Activated CD4-positive, alpha-beta T cell treated with anti-CD3 and anti-CD28 coated beads for 36 hours (primary cell): ENCODE measurements around the gene NETO2. TPM values are rescaled to one million over a fixed set of nuclear protein-coding genes. Genes with fewer than 3 reads are reported as not detected.

Source experiments
- ATAC-seq: fragments of 200-7000 bp; cut with Tn5 transposase; one replicate; pipeline ENCODE4 v1.10.0; 2021; ENCODE audit warnings: mild to moderate bottlenecking, moderate library complexity
- CTCF ChIA-PET: fragments of 350-600 bp; sonication (Branson Sonifier 250); formaldehyde crosslinking; loops from one replicate; lab custom pipeline; 2021; ENCODE audit warnings: antibody characterized with exemption; lab: Charles Lee
- POLR2A ChIA-PET: fragments of 350-600 bp; sonication (Branson Sonifier 250); formaldehyde crosslinking; loops from one replicate; lab custom pipeline; 2021; ENCODE audit warnings: antibody characterized with exemption, inconsistent platforms; lab: Charles Lee
- DNase-seq: peaks from one replicate; pipeline ENCODE4 v3.0.0-alpha.2; 2020
- H3K27ac Mint-ChIP-seq: one replicate; pipeline ENCODE4 v1.8.0; 2021; ENCODE audit warnings: mixed read lengths
- H3K27me3 Mint-ChIP-seq: one replicate; pipeline ENCODE4 v1.8.0; 2021; ENCODE audit warnings: mixed read lengths
- H3K36me3 Mint-ChIP-seq: one replicate; pipeline ENCODE4 v1.8.0; 2021; ENCODE audit warnings: low read depth, mixed read lengths
- H3K4me1 Mint-ChIP-seq: one replicate; pipeline ENCODE4 v1.8.0; 2021; ENCODE audit warnings: mixed read lengths
- H3K4me3 Mint-ChIP-seq: one replicate; pipeline ENCODE4 v1.8.0; 2021; ENCODE audit warnings: mild to moderate bottlenecking, moderate library complexity, mixed read lengths
- H3K9me3 Mint-ChIP-seq: one replicate; pipeline ENCODE4 v1.8.0; 2021; ENCODE audit warnings: low read depth, mixed read lengths
- intact Hi-C, 2 experiments: fragments of 100-400 bp; cut with DNase I in 1 of 2; cut with micrococcal nuclease in 1 of 2; formaldehyde crosslinking; loops; one replicate each; pipeline versions ENCODE4 v1.14.2 to v1.15.1; 2022 to 2024; cut with DNase I, micrococcal nuclease
- total RNA-seq, 2 experiments: library from RNA; stranded (reverse); gene quantifications; one replicate each; pipeline ENCODE4 v1.2.3, GENCODE V29; 2021

The NETO2 gene
- total RNA-seq, 2 experiments from 2014 or later = 4.4 to 5.7 TPM

DNA sequence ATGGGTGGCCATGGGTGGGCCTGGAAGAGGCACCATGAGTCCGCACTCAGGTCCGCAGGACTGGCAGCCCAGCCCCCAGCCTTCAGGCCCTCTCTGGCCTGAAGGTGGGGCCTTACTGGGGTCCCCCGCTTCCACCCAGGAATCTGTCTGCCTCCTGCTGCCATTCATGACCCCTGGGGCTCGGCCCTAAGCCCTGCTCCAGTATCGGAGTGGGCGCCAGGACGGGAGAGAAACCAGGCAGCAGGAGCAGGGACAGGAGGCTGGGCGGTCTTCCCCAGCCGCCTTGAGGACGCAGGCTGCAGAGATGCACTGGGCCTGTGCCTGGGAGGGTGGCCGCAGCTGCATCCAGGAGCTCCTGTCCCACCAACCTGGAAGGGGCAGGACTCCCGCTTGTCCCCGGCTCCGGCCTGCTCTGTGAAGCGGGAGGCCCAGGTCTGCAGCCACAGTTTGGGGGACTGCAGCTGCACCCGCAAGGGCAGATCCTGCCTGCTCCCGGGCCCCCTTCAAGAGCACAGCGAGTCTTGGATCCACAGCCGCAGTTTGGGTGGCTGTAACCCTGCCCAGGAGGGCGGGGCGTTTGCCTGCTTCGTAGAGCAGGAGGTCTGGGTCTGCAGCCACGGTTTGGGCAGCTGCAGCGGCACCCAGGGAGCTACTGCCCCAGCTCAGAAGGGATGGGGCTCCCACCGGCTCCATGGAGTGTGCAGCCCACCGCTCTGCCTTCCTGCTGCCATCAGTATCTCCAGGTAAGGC is 88.4 kb downstream of the NETO2 start:
- H3K36me3 Mint-ChIP-seq = no peaks in the 10 kb centered on the region
- H3K9me3 Mint-ChIP-seq = no peaks in the 10 kb centered on the region
- no peak overlapping the region for H3K4me3 Mint-ChIP-seq
- no peaks in the 10 kb centered on the region for H3K27me3 Mint-ChIP-seq
- no peaks in the 10 kb centered on the region for H3K4me1 Mint-ChIP-seq
- intact Hi-C loops = no loop called here
- CTCF ChIA-PET = no interaction called here
- no peak for DNase-seq
- POLR2A ChIA-PET = interaction anchor here (0.6 kb wide), 1 partner anchor 11 kb away, joined by 7 read pairs; no protein-coding TSS in a partner anchor
- H3K27ac Mint-ChIP-seq = no peak overlapping the region
- no peak for ATAC-seq

DNA sequence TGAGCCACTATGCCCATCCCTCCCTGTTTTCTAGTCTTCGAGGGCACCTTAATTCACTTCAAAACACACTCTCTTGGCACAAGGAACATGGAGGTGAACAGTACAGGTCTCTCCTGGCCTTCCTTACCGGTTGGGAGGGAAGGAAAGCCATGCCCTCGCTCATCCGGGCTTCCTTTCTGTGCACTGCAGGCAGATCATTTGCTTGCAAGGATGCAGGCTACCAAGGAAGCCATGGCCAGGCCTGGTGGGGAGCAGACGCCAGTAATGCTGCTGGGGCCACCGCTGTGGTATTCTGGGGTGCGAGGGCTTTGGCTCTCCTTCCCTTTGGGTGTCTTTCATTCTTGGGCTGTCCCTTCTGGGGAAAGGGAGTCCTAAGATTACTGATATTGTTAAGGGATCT is 89.4 kb downstream of the NETO2 start:
- Mint-ChIP-seq H3K9me3 (no peaks in the 10 kb centered on the region), H3K27ac (no peak overlapping the region), H3K4me3 (no peak overlapping the region), H3K4me1 (no peaks in the 10 kb centered on the region), H3K36me3 (no peaks in the 10 kb centered on the region), H3K27me3 (no peaks in the 10 kb centered on the region)
- intact Hi-C loops = no loop called here
- ATAC-seq (no peak), DNase-seq (no peak)
- POLR2A ChIA-PET = no interaction called here
- CTCF ChIA-PET = no interaction called here

DNA sequence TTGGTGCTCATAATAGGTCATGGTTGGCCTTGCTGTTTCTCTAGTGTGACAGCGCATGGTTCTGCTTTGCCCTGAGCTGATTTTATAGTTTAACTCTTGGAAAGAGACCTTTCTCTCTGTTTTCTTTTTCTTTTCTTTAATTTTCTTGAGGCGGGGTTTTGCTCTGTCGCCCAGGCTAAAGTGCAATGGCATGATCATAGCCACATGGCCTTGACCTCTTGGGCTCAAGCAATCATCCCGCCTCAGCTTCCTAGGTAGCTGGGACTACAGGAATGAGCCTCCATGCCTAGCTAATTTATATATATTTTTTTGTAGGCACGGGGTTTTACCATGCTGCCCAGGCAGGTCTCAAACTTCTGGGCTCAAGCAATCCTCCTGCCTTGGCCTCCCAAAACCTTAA is 89.8 kb downstream of the NETO2 start:
- Mint-ChIP-seq H3K4me3 (no peak overlapping the region), H3K36me3 (no peaks in the 10 kb centered on the region), H3K9me3 (no peaks in the 10 kb centered on the region), H3K4me1 (no peaks in the 10 kb centered on the region), H3K27me3 (no peaks in the 10 kb centered on the region), H3K27ac (no peak overlapping the region)
- DNase-seq (no peak), ATAC-seq (no peak)
- intact Hi-C loops = no loop called here
- POLR2A ChIA-PET = no interaction called here
- CTCF ChIA-PET = interaction anchor here (0.7 kb wide), 1 partner anchor 69 kb away, joined by 3 read pairs; no protein-coding TSS in a partner anchor

DNA sequence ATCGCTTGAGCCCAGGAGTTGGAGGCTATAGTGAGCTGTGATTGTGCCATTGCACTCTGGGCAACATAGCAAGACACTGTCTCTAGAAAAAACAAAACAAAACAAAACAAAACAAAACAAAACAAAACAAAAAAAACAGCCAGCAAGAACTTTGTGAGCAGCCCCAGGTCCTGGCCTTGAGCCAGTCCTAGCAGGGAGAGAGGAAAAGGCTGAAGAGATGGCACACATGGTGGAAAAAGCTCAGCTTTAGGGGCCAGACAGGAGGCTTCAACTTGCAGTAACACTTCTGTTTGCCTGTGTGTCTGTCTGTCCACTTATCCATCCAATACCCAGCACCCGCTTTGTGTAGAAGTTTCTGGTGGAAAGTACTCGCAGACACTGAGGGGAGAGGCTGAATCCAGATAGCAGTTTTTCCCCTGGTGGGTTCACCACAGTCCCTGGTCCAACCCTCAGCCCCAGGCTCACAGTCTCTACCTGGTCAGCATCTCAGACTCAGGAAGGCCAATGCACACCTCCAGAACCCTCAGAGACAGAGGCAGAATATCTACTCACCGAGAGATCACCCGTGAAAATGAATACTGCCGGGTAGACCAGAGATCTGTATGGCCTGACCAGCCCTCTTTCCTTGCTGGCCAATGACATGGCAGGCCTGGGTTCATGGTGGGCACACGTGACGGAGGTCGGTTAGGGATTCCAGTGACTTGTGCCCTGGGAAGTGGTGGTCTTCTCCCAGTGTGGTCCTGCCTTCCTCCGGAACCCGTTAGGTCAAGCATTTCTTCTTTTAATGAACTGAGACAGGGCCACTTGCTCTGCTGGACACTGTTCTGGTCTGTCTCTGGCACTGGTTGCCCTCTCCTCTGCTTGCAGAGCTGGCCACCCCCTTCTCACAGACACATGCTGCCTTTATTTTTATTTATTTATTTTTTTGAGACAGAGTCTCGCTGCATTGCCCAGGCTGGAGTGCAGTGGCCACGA is 90.8 kb downstream of the NETO2 start:
- CTCF ChIA-PET = interaction anchor here (0.6 to 1.4 kb wide), 3 partner anchors 16 to 202 kb away, joined by 3 read pairs; no protein-coding TSS in a partner anchor
- intact Hi-C loops = no loop called here
- H3K27ac Mint-ChIP-seq = no peak overlapping the region

DNA sequence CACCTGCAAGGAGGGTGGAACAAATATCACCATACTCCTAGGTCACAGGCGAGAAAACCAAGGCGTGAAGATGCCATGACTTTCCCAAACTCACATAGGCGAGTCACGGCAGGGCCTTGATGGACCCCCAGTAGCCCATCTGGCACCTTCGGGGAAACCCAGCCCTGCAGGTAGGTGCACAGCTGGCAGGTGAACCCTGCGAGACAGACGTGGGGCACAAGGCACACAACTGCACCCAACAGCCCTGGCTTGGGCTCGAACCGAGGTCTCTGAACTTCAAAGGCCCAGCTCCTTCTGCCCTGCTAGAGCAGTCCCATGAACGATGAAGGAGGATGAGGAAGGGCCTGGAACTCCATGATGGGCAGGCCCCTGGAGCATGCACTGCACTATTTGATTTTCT is 92.7 kb downstream of the NETO2 start:
- no peak overlapping the region for H3K27ac Mint-ChIP-seq
- no peak for ATAC-seq

More for the DNA sequence above, 90.8 kb downstream of the NETO2 start:
- no peaks in the 10 kb centered on the region for H3K27me3 Mint-ChIP-seq
- ATAC-seq (no peak), DNase-seq (no peak)
- no peak overlapping the region for H3K4me3 Mint-ChIP-seq
- H3K4me1 Mint-ChIP-seq = no peaks in the 10 kb centered on the region
- POLR2A ChIA-PET = no interaction called here
- H3K36me3 Mint-ChIP-seq = no peaks in the 10 kb centered on the region
- H3K9me3 Mint-ChIP-seq = no peaks in the 10 kb centered on the region

DNA sequence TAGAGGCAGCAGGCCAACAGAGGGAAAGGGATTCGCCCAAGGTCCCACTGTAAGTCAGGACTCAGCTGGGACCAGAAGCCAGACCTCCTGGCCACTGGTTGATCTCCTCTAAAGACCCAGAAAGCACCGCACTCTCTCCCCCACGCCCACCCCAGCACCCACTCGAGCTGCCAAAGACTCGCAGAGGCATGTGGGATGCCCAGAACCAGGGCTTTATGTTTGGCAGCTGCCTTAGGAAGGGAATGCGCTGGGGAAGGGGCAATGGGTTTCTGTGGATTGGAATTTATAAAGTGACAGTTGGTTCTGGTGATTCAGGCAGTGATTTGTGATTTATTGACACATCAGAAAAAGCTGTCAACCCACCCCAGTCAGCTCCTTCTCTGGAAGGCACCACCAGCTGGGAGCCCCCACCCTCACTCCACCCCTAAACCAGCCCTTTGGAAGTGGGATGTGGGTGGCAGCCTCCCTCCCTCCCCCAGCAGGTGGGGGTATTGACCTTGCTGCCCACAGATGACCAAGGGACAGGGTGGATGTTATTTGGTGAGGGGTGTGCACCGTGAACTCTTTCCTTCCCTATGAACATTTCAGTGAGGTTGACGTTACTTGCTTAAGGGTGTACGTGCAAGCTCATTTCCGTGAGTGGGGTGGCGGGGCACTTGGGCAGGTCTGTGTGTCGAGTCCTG is 93.7 kb downstream of the NETO2 start:
- H3K27me3 Mint-ChIP-seq = no peaks in the 10 kb centered on the region
- intact Hi-C loops = no loop called here
- no peaks in the 10 kb centered on the region for H3K9me3 Mint-ChIP-seq
- H3K27ac Mint-ChIP-seq = no peak overlapping the region
- H3K36me3 Mint-ChIP-seq = no peaks in the 10 kb centered on the region
- POLR2A ChIA-PET = interaction anchor here (0.6 kb wide), 1 partner anchor 972 kb away, joined by 9 read pairs; no protein-coding TSS in a partner anchor
- CTCF ChIA-PET = interaction anchor here (0.8 to 1.4 kb wide), 3 partner anchors 12 to 214 kb away, joined by 3 to 6 read pairs (median 4); no protein-coding TSS in a partner anchor
- DNase-seq (no peak), ATAC-seq (no peak)
- peaks cover 12% of the 10 kb centered on the region for H3K4me1 Mint-ChIP-seq
- no peak overlapping the region for H3K4me3 Mint-ChIP-seq

More for the DNA sequence above, 92.7 kb downstream of the NETO2 start:
- Mint-ChIP-seq H3K4me3 (no peak overlapping the region), H3K27me3 (no peaks in the 10 kb centered on the region), H3K4me1 (peaks cover 2% of the 10 kb centered on the region), H3K36me3 (no peaks in the 10 kb centered on the region), H3K9me3 (no peaks in the 10 kb centered on the region)
- no peak for DNase-seq
- intact Hi-C loops = no loop called here
- POLR2A ChIA-PET = no interaction called here
- CTCF ChIA-PET = interaction anchor here (0.8 kb wide), 1 partner anchor 13 kb away, joined by 3 read pairs; no protein-coding TSS in a partner anchor

DNA sequence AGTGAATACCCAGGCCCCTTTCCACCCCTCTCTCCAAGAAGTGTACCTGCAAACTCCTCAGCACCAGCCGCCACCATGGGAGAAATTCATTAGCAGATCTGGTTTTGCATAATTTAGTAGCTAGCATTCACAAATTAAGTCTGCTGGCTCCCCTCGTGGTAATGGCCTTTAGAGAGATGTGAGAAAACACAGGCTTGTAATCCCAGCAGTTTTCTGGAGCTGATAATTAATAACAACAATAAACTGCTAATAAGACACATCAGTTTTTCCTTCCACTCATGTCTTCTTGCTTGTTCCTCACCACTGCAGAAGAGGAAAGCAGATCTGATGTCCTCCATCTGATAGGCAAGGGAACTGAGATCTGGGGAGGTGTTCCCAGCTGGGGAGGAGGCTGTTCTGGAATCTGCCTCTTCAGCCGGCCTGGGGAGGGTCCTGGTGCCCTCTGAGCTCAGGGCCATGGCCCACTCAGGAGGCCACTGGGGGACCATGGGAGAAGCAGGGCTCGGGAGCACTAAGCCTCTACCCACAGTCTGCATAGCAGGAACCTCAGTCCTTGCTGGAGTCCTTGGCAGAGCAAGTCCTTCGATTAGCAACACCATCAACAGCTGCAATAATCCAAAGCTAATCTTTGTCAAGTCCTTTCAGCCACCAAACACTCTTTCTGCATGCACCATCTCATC is 96.1 kb downstream of the NETO2 start:
- Mint-ChIP-seq H3K4me1 (peaks cover 14% of the 10 kb centered on the region), H3K4me3 (no peak overlapping the region), H3K9me3 (no peaks in the 10 kb centered on the region), H3K27ac (no peak overlapping the region), H3K36me3 (no peaks in the 10 kb centered on the region), H3K27me3 (no peaks in the 10 kb centered on the region)
- DNase-seq (no peak), ATAC-seq (no peak)
- intact Hi-C loops = no loop called here
- POLR2A ChIA-PET = no interaction called here
- CTCF ChIA-PET = interaction anchor here (0.9 to 2.6 kb wide), 4 partner anchors 10 to 94 kb away, joined by 3 to 12 read pairs (median 4); no protein-coding TSS in a partner anchor

DNA sequence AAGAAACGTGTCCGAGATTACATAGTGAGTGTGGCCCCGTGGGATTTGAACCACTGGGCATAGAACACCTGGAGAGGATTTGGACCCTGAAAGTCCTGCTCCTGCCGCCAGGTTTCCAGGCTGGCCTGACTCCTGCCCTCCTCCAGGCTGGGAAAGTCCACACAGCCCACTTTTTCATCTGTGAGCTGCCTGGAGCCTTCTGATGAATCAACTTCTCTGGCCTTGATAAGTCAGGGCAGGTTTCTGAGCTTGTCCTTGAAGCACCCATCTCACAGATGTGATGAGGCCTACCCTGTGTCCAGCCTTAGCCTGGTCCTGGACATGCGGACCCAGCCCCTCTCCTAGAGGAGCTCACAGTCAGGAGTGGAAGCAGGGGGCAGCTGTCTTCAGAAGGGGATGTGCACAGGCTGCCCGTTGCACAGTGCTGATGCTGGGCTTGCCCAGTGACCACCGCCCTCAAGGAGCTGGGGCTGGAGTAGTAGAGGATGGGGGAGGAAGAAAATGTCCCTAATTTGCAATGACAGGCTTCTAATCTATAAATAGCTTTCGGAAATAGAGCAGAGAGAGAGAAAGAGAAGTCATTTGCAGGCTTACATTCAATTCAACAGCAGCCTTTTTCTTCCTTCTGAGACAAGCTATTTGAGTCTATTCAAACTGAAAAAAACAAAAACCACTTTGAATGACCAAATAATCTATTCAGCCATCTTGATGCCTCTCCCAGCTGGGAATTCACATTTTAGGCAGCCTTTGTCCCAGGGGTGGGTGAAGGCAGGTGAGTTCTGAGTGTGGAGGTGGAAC is 96.8 kb downstream of the NETO2 start:
- POLR2A ChIA-PET = no interaction called here
- intact Hi-C loops = no loop called here
- H3K36me3 Mint-ChIP-seq = no peaks in the 10 kb centered on the region
- no peaks in the 10 kb centered on the region for H3K9me3 Mint-ChIP-seq
- H3K4me1 Mint-ChIP-seq = peaks cover 14% of the 10 kb centered on the region
- H3K4me3 Mint-ChIP-seq = no peak overlapping the region
- DNase-seq (no peak), ATAC-seq (no peak)
- H3K27me3 Mint-ChIP-seq = no peaks in the 10 kb centered on the region
- CTCF ChIA-PET = interaction anchor here (0.9 to 2.6 kb wide), 4 partner anchors 9 to 94 kb away, joined by 3 to 12 read pairs (median 4); no protein-coding TSS in a partner anchor
- no peak overlapping the region for H3K27ac Mint-ChIP-seq

DNA sequence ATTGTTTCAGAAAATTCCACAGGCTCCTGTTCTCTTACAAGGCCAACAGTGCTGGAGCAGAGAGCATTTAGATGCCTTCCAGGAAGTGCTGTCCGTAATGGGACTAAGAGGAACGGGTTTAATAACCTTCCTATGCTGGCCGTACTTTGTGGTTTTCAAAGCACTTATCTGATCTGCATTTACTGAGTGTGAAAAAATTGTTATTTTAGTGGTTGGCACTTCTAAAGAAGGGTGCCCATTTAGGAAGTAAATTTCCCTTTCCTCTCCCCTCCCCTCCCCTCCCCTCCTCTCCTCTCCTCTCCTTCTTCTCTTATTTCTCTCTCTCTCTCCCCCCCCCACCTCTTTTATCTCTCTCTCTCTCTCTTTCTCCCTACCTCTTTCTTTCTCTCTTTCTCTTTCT is 98.3 kb downstream of the NETO2 start:
- Mint-ChIP-seq H3K4me3 (no peak overlapping the region), H3K27ac (peak overlapping the region; percentile 63), H3K9me3 (no peaks in the 10 kb centered on the region), H3K4me1 (peaks cover 14% of the 10 kb centered on the region), H3K36me3 (no peaks in the 10 kb centered on the region), H3K27me3 (no peaks in the 10 kb centered on the region)
- DNase-seq (no peak), ATAC-seq (no peak)
- ChIA-PET POLR2A (no interaction called here), CTCF (interaction anchor here (1.0 kb wide), 1 partner anchor 96 kb away, joined by 4 read pairs; no protein-coding TSS in a partner anchor)
- intact Hi-C loops = no loop called here

DNA sequence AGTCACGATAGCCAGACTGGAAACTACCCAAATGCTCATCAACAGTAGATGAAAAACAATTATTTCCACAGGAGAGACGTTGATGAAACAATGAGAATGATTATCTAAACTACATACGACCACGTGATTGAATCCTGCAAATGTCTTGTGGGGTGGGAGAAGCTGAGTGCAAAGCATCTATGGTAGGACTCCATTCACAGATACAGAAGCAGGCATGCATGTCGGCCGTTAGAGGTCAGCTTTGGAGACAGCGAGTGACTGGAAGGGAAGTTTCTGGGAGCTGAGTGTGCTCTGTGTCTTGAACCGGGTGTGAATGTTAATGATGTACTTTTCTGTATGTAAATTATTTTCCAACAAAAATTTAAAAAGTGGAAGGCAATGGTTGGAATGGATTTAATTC is 98.7 kb downstream of the NETO2 start:
- no peaks in the 10 kb centered on the region for H3K9me3 Mint-ChIP-seq
- H3K36me3 Mint-ChIP-seq = no peaks in the 10 kb centered on the region
- POLR2A ChIA-PET = interaction anchor here (0.6 kb wide), 1 partner anchor 126 kb away, joined by 3 read pairs; no protein-coding TSS in a partner anchor
- intact Hi-C loops = no loop called here
- H3K27me3 Mint-ChIP-seq = no peaks in the 10 kb centered on the region
- H3K4me3 Mint-ChIP-seq = no peak overlapping the region
- DNase-seq (no peak), ATAC-seq (peak; percentile 26)
- peaks cover 14% of the 10 kb centered on the region for H3K4me1 Mint-ChIP-seq
- no peak overlapping the region for H3K27ac Mint-ChIP-seq
- CTCF ChIA-PET = interaction anchor here (1.0 kb wide), 1 partner anchor 97 kb away, joined by 4 read pairs; no protein-coding TSS in a partner anchor
